Smooth muscle cell (in vitro differentiated cells): ENCODE results near the gene PARG. TPM values are rescaled to one million over a fixed set of nuclear protein-coding genes. Genes with fewer than 3 reads are reported as not detected.

Experiments
- DNase-seq: peaks from one replicate; lab custom pipeline; 2025; ENCODE audit not compliant: unreplicated experiment; lab: John Stamatoyannopoulos, UW
- H2AFZ ChIP-seq: fragments of 200-600 bp; sonication (generic); 2 replicates; pipeline ENCODE4 v1.6.0; 2016; ENCODE audit warnings: antibody characterized with exemption, low read depth, mild to moderate bottlenecking
- H3F3A ChIP-seq: fragments of 200-600 bp; sonication (generic); 2 replicates; pipeline ENCODE4 v1.6.0; 2017; ENCODE audit warnings: antibody characterized with exemption, low read depth
- H3K27ac ChIP-seq: fragments of 200-600 bp; sonication (generic); 2 replicates; pipeline ENCODE4 v1.5.1; 2016; ENCODE audit warnings: low read depth, mild to moderate bottlenecking
- H3K27me3 ChIP-seq: fragments of 200-600 bp; sonication (generic); 2 replicates; pipeline ENCODE4 v1.6.1; 2016; ENCODE audit warnings: low read depth, mild to moderate bottlenecking
- H3K36me3 ChIP-seq: fragments of 200-600 bp; sonication (generic); 2 replicates; pipeline ENCODE4 v1.5.1; 2016; ENCODE audit warnings: low read depth
- H3K4me1 ChIP-seq: fragments of 200-600 bp; sonication (generic); 2 replicates; pipeline ENCODE4 v1.5.1; 2016; ENCODE audit warnings: low read depth
- H3K4me2 ChIP-seq: fragments of 200-600 bp; sonication (generic); 2 replicates; pipeline ENCODE4 v1.6.0; 2016; ENCODE audit warnings: mild to moderate bottlenecking
- H3K4me3 ChIP-seq: fragments of 200-600 bp; sonication (generic); 2 replicates; pipeline ENCODE4 v1.5.1; 2016; ENCODE audit warnings: mild to moderate bottlenecking
- H3K79me2 ChIP-seq: fragments of 200-600 bp; sonication (generic); 2 replicates; pipeline ENCODE4 v1.6.0; 2016; ENCODE audit warnings: low read depth, mild to moderate bottlenecking
- H3K9ac ChIP-seq: fragments of 200-600 bp; sonication (generic); 2 replicates; pipeline ENCODE4 v1.6.0; 2016; ENCODE audit warnings: low read depth
- H3K9me3 ChIP-seq: fragments of 200-600 bp; sonication (generic); replicated peaks from 2 replicates; pipeline ENCODE4 v1.5.1; 2016; ENCODE audit warnings: low read depth
- H4K20me1 ChIP-seq: fragments of 200-600 bp; sonication (generic); 2 replicates; pipeline ENCODE4 v1.6.0; 2016; ENCODE audit warnings: low read depth
- whole genome bisulfite sequencing: methylation state at CpG from one replicate; pipeline ENCODE4 v1.1.7; 2016; ENCODE audit warnings: low lambda C conversion rate; 5-methylcytosine and 5-hydroxymethylcytosine counted together
- polyA plus RNA-seq: library from polyadenylated mRNA; unstranded; fragments of >200 nt; fragmentation: Nextera tagmentation; extraction: Ambion mirVana; gene quantifications from 2 replicates; pipeline ENCODE4 v1.2.1, GENCODE V29; 2016
- total RNA-seq: library from RNA; depleted of rRNA; stranded (reverse); fragments of >200 nt; gene quantifications from 2 replicates; pipeline ENCODE4 v1.2.3, GENCODE V29; 2014
- TF ChIP-seq, protein P1 (sequence below): fragments of 200-600 bp; sonication (generic); IDR thresholded peaks from 2 replicates; pipeline ENCODE4 v1.5.1; 2017; ENCODE audit warnings: borderline replicate concordance, mild to moderate bottlenecking, antibody characterized with exemption; ENCODE audit not compliant: insufficient read depth, poor library complexity, severe bottlenecking

The PARG gene
- total and polyA plus RNA-seq, 2 experiments from 2014 or later, result 11.8 to 25.4 TPM

- no peaks in the 10 kb centered on the region for H3K9me3 ChIP-seq
- no peaks in the 10 kb centered on the region for H4K20me1 ChIP-seq
- H3K36me3 ChIP-seq, result peaks cover 7% of the 10 kb centered on the region
- no peaks in the 10 kb centered on the region for H3K4me1 ChIP-seq
- H3K4me2 ChIP-seq, result no peak overlapping the region
- peak overlapping the region; percentile 22 for H3K27ac ChIP-seq
- no peak for DNase-seq
- H3K4me3 ChIP-seq, result peak overlapping the region; percentile 15
- TF ChIP-seq, protein P1, sequence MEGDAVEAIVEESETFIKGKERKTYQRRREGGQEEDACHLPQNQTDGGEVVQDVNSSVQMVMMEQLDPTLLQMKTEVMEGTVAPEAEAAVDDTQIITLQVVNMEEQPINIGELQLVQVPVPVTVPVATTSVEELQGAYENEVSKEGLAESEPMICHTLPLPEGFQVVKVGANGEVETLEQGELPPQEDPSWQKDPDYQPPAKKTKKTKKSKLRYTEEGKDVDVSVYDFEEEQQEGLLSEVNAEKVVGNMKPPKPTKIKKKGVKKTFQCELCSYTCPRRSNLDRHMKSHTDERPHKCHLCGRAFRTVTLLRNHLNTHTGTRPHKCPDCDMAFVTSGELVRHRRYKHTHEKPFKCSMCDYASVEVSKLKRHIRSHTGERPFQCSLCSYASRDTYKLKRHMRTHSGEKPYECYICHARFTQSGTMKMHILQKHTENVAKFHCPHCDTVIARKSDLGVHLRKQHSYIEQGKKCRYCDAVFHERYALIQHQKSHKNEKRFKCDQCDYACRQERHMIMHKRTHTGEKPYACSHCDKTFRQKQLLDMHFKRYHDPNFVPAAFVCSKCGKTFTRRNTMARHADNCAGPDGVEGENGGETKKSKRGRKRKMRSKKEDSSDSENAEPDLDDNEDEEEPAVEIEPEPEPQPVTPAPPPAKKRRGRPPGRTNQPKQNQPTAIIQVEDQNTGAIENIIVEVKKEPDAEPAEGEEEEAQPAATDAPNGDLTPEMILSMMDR, result no peak
- no peaks in the 10 kb centered on the region for H3K27me3 ChIP-seq
- H3F3A ChIP-seq, result no peaks in the 10 kb centered on the region
- 73% methylated on average over 5 of the region's 5 CpGs for WGBS
- no peak overlapping the region for H3K9ac ChIP-seq
- H2AFZ ChIP-seq, result no peak overlapping the region
- no peaks in the 10 kb centered on the region for H3K79me2 ChIP-seq
Observed at GRCh38 chr10:49837051-49837478, 104.8 kb downstream of the PARG start.

DNA sequence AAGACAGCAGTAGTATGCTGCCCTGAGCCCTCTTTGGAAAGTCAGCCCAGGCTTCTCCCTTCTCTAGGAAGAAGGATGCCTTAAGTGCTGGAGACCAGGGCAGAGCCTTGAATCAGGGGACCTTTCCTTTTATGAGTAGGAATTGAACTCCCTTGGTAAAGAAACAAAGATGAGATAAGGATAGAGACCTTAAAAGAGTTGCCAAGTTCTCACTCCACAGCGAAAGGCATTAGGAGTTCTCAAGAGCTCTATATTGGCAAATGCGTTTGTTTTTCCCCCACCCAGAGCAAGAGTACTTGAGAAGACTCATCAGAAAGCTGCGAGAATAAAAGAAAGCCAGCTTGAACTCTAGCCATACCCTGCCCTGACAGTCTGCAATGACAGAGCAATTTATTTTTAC, 106.9 kb downstream of the PARG start:
- TF ChIP-seq, protein P1, result no peak
- no peak overlapping the region for H3K4me3 ChIP-seq
- DNase-seq, result no peak
- 79% methylated on average over 3 of the region's 3 CpGs for WGBS
- H3K4me2 ChIP-seq, result no peak overlapping the region
- H4K20me1 ChIP-seq, result no peaks in the 10 kb centered on the region
- no peaks in the 10 kb centered on the region for H3K27me3 ChIP-seq
- no peaks in the 10 kb centered on the region for H3F3A ChIP-seq
- H3K9ac ChIP-seq, result no peak overlapping the region
- peaks cover 17% of the 10 kb centered on the region for H3K4me1 ChIP-seq
- no peak overlapping the region for H3K27ac ChIP-seq
- H3K36me3 ChIP-seq, result no peaks in the 10 kb centered on the region
- H3K9me3 ChIP-seq, result no peaks in the 10 kb centered on the region
- no peak overlapping the region for H2AFZ ChIP-seq
- no peaks in the 10 kb centered on the region for H3K79me2 ChIP-seq

DNA sequence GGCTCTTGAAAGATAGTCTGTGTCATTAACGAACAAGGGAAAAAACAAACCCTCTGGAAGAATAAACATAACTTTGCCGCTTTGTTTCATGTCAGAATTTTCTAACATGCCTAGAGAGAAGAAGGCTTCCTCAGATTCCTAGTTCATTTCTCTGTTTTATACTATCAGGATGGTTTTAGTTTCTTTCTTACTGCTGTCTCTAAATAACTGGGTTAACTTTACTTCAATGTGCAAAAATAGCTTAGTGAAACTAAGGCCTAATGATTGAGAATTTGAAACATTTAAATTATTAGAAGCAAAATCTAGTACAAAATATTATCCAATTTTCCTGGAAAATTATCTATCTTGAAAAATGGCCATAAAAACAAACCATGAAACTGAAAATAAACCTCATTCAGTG, 107.6 kb downstream of the PARG start:
- Histone ChIP-seq H3K9ac (no peak overlapping the region), H3K27me3 (no peaks in the 10 kb centered on the region), H3F3A (no peaks in the 10 kb centered on the region), H2AFZ (no peak overlapping the region), H3K36me3 (no peaks in the 10 kb centered on the region), H3K4me3 (no peak overlapping the region), H3K27ac (no peak overlapping the region), H3K4me1 (peaks cover 17% of the 10 kb centered on the region), H3K4me2 (no peak overlapping the region), H4K20me1 (no peaks in the 10 kb centered on the region), H3K79me2 (no peaks in the 10 kb centered on the region), H3K9me3 (no peaks in the 10 kb centered on the region)
- DNase-seq, result no peak
- TF ChIP-seq, protein P1, result no peak
- WGBS, result 98% methylated on average over 2 of the region's 2 CpGs

- H3K4me3 ChIP-seq, result no peak overlapping the region
- no peaks in the 10 kb centered on the region for H3K79me2 ChIP-seq
- H3K27ac ChIP-seq, result no peak overlapping the region
- H3K4me1 ChIP-seq, result peaks cover 17% of the 10 kb centered on the region
- no peaks in the 10 kb centered on the region for H3F3A ChIP-seq
- no peak overlapping the region for H2AFZ ChIP-seq
- no peaks in the 10 kb centered on the region for H3K9me3 ChIP-seq
- H4K20me1 ChIP-seq, result no peaks in the 10 kb centered on the region
- no peak overlapping the region for H3K4me2 ChIP-seq
- no peak for DNase-seq
- H3K9ac ChIP-seq, result no peak overlapping the region
- TF ChIP-seq, protein P1, result no peak
- H3K27me3 ChIP-seq, result no peaks in the 10 kb centered on the region
- no peaks in the 10 kb centered on the region for H3K36me3 ChIP-seq
Observed at GRCh38 chr10:49833168-49833567, 108.7 kb downstream of the PARG start.
